A549 (cell line): ENCODE results near the gene TPPP3. TPM values are rescaled to one million over a fixed set of nuclear protein-coding genes. Genes with fewer than 3 reads are reported as not detected.

Source experiments
- ATAC-seq, 2 experiments: fragments of 200-7000 bp in 1 of 2; fragments of >200 bp in 1 of 2; cut with Nextera tagmentation in 1 of 2; cut with Tn5 transposase in 1 of 2; 3 replicates each; pipeline versions ENCODE4 v1.8.0 to v1.9.1; 2018 to 2020; ENCODE audit warnings: mild to moderate bottlenecking in 1 of 2, moderate library complexity in 1 of 2
- CTCF ChIA-PET: fragments of 300-600 bp; sonication (Branson Sonifier 250); formaldehyde crosslinking; extraction: SDS; loops from one replicate; lab custom pipeline; 2021; ENCODE audit warnings: antibody characterized with exemption, inconsistent platforms; lab: Yijun Ruan, JAX
- POLR2A ChIA-PET: fragments of 350-600 bp; formaldehyde crosslinking; extraction: SDS; loops from one replicate; lab custom pipeline; 2021; ENCODE audit warnings: antibody characterized with exemption, inconsistent platforms; lab: Yijun Ruan, JAX
- DNase-seq, 2 experiments: peaks; one replicate each; pipeline versions ENCODE4 v3.0.0 to v3.0.0-alpha.2; 2011 to 2016; ENCODE audit warnings: low read depth in 1 of 2, low spot score in 1 of 2
- FAIRE-seq: peaks from 2 replicates; lab custom pipeline; 2011; peaks lifted over from hg19 to GRCh38; lab: Jason Lieb, UNC
- H3K27ac ChIP-seq, 2 experiments: fragments of >200 bp; sonication (Bioruptor Twin); formaldehyde crosslinking; 3 replicates each; pipeline ENCODE4 v1.5.1; 2016 to 2017
- H3K4me1 ChIP-seq: fragments of >200 bp; sonication (Bioruptor Twin); formaldehyde crosslinking; 3 replicates; pipeline ENCODE4 v1.6.1; 2016
- H3K4me2 ChIP-seq: fragments of >200 bp; sonication (Bioruptor Twin); formaldehyde crosslinking; 3 replicates; pipeline ENCODE4 v1.6.1; 2016
- H3K4me3 ChIP-seq: fragments of >200 bp; sonication (Bioruptor Twin); formaldehyde crosslinking; 3 replicates; pipeline ENCODE4 v1.5.1; 2016
- H3K9me3 ChIP-seq: fragments of >200 bp; sonication (Bioruptor Twin); formaldehyde crosslinking; 3 replicates; pipeline ENCODE4 v1.6.1; 2016
- BHLHE40 ChIP-seq: IDR thresholded peaks from 2 replicates; pipeline ENCODE4 v1.6.1; 2012; ENCODE audit warnings: low read depth, low read length, inconsistent platforms
- CBX8 ChIP-seq: fragments of 200-600 bp; sonication (generic); IDR thresholded peaks from 2 replicates; pipeline ENCODE4 v1.6.1; 2016
- CEBPB ChIP-seq, 2 experiments: fragments of >200 bp in 1 of 2; sonication (Bioruptor Twin) in 1 of 2; formaldehyde crosslinking in 1 of 2; IDR thresholded peaks; 2 replicates each; pipeline ENCODE4 v1.6.1; 2012 to 2016
- CHD2 ChIP-seq: fragments of 150-350 bp; IDR thresholded peaks from 2 replicates; pipeline ENCODE4 v1.6.1; 2014; ENCODE audit warnings: low read length; ENCODE audit not compliant: partially characterized antibody
- EHF ChIP-seq: fragments of 250-450 bp; sonication (Bioruptor Pico); IDR thresholded peaks from 2 replicates; pipeline ENCODE4 v1.5.0; 2020; ENCODE audit warnings: mild to moderate bottlenecking
- EP300 ChIP-seq, 2 experiments: fragments of >200 bp; sonication (Bioruptor Twin); formaldehyde crosslinking; IDR thresholded peaks; 2 replicates in 1 of 2; 3 replicates in 1 of 2; pipeline ENCODE4 v1.6.1; 2016 to 2017
- ESRRA ChIP-seq: fragments of 150-350 bp; IDR thresholded peaks from 2 replicates; pipeline ENCODE4 v1.6.1; 2014; ENCODE audit warnings: mild to moderate bottlenecking, low read length, borderline replicate concordance
- FOSL2 ChIP-seq, 2 experiments: fragments of 450-650 bp in 1 of 2; fragments of >200 bp in 1 of 2; sonication (Bioruptor Twin) in 1 of 2; formaldehyde crosslinking; IDR thresholded peaks; 2 replicates each; pipeline versions ENCODE4 v1.5.0 to v1.6.1; 2016 to 2020; ENCODE audit warnings: mild to moderate bottlenecking in 1 of 2, moderate library complexity in 1 of 2
- HEYL ChIP-seq: fragments of 250-450 bp; sonication (Bioruptor Pico); IDR thresholded peaks from 2 replicates; pipeline ENCODE4 v1.8.0; 2021; ENCODE audit warnings: mild to moderate bottlenecking, moderate library complexity
- HOXA7 ChIP-seq: fragments of 250-450 bp; sonication (Bioruptor Pico); IDR thresholded peaks from 2 replicates; pipeline ENCODE4 v1.5.0; 2020; ENCODE audit warnings: mild to moderate bottlenecking, moderate library complexity
- HOXB5 ChIP-seq: fragments of 250-450 bp; sonication (Bioruptor Pico); IDR thresholded peaks from 2 replicates; pipeline ENCODE4 v1.5.0; 2020; ENCODE audit warnings: mild to moderate bottlenecking, moderate library complexity
- JUN ChIP-seq, 2 experiments: fragments of >200 bp; sonication (Bioruptor Twin); formaldehyde crosslinking; IDR thresholded peaks; 2 replicates in 1 of 2; 3 replicates in 1 of 2; pipeline ENCODE4 v1.6.1; 2016 to 2017
- JUNB ChIP-seq: fragments of >200 bp; sonication (Bioruptor Twin); formaldehyde crosslinking; IDR thresholded peaks from 2 replicates; pipeline ENCODE4 v1.6.1; 2016
- MAZ ChIP-seq: fragments of 150-350 bp; IDR thresholded peaks from 2 replicates; pipeline ENCODE4 v1.6.1; 2014; ENCODE audit warnings: antibody characterized with exemption, low read depth, low read length, borderline replicate concordance
- MYC ChIP-seq: IDR thresholded peaks from 2 replicates; pipeline ENCODE4 v1.6.1; 2012; ENCODE audit warnings: mild to moderate bottlenecking, inconsistent platforms, low read length, improper control_type of control experiment, borderline replicate concordance
- PHF8 ChIP-seq: fragments of 200-600 bp; sonication (generic); IDR thresholded peaks from 2 replicates; pipeline ENCODE4 v1.6.1; 2016; ENCODE audit warnings: low read depth, mild to moderate bottlenecking, antibody characterized with exemption, moderate library complexity, borderline replicate concordance
- POLR2A ChIP-seq: IDR thresholded peaks from 2 replicates; pipeline ENCODE4 v1.6.1; 2012; ENCODE audit warnings: mild to moderate bottlenecking, low read length
- RARB ChIP-seq: fragments of 250-450 bp; sonication (Bioruptor Pico); IDR thresholded peaks from 2 replicates; pipeline ENCODE4 v1.8.0; 2021; ENCODE audit warnings: mild to moderate bottlenecking, moderate library complexity
- RFX5 ChIP-seq: fragments of 450-650 bp; IDR thresholded peaks from 2 replicates; pipeline ENCODE4 v1.7.1; 2014; ENCODE audit warnings: antibody characterized with exemption, mild to moderate bottlenecking, moderate library complexity
- RNF2 ChIP-seq: fragments of 200-600 bp; sonication (generic); IDR thresholded peaks from 2 replicates; pipeline ENCODE4 v1.6.1; 2016; ENCODE audit warnings: low read depth, mild to moderate bottlenecking, antibody characterized with exemption, moderate library complexity, borderline replicate concordance
- SMC3 ChIP-seq: fragments of >200 bp; sonication (Bioruptor Twin); formaldehyde crosslinking; IDR thresholded peaks from 3 replicates; pipeline ENCODE4 v1.6.1; 2018; ENCODE audit warnings: inconsistent platforms
- SREBF2 ChIP-seq: fragments of 450-650 bp; IDR thresholded peaks from 2 replicates; pipeline ENCODE4 v1.6.1; 2014; ENCODE audit warnings: mild to moderate bottlenecking, moderate library complexity
- TFCP2L1 ChIP-seq: fragments of 250-450 bp; sonication (Bioruptor Pico); IDR thresholded peaks from 2 replicates; pipeline ENCODE4 v1.5.0; 2021; ENCODE audit warnings: mild to moderate bottlenecking
- WGBS: methylation state at CpG from one replicate; pipeline ENCODE4 v1.1.6; 2017; ENCODE audit errors: missing lambda C conversion rate; 5-methylcytosine and 5-hydroxymethylcytosine counted together
- polyA plus RNA-seq, 4 experiments: library from polyadenylated mRNA; depleted of rRNA in 3 of 4; stranded (reverse); fragments of >200 nt; fragmentation: RNase III in 1 of 4; extraction: RNeasy Plus Mini Kit Qiagen cat#74134 plus additional on column Dnase treatment in 1 of 4; gene quantifications; 2 replicates in 3 of 4; 3 replicates in 1 of 4; pipeline ENCODE4 v1.2.3, GENCODE V29; 2011 to 2017
- TF ChIP-seq, protein P1 (sequence below): fragments of 250-450 bp; sonication (Bioruptor Pico); IDR thresholded peaks from 2 replicates; pipeline ENCODE4 v1.5.0; 2021; ENCODE audit warnings: mild to moderate bottlenecking, moderate library complexity, borderline replicate concordance
- TF ChIP-seq, protein P2 (sequence below): fragments of >200 bp; sonication (Bioruptor Twin); formaldehyde crosslinking; IDR thresholded peaks from 2 replicates; pipeline ENCODE4 v1.6.1; 2016
- TF ChIP-seq, protein P3 (sequence below): IDR thresholded peaks from 2 replicates; pipeline ENCODE4 v1.6.1; 2012
- TF ChIP-seq, protein P4 (sequence below): IDR thresholded peaks from 2 replicates; pipeline ENCODE4 v1.6.1; 2012
- TF ChIP-seq, protein P5 (sequence below): fragments of >200 bp; sonication (Bioruptor Twin); formaldehyde crosslinking; IDR thresholded peaks from 3 replicates; pipeline ENCODE4 v1.5.1; 2016

The TPPP3 gene
- polyA plus RNA-seq, 2 of the 4 experiments (the other 2 are of a cell fraction), result 9.4 to 10.9 TPM

- ChIA-PET POLR2A (interaction anchor here (0.5 to 0.6 kb wide), 2 partner anchors 14 to 320 kb away, joined by 5 to 7 read pairs; partner anchors contain the start of gene HSD11B2), CTCF (interaction anchor here (0.7 to 4.1 kb wide), 23 partner anchors 9 to 440 kb away, joined by 3 to 52 read pairs (median 4); partner anchors contain the start of genes ATP6V0D1, HSD11B2 and TPPP3)
- no peak overlapping the region for H3K4me3 ChIP-seq
- WGBS, result 56% methylated on average over 2 of the region's 2 CpGs
- TF ChIP-seq ESRRA (no peak), HEYL (no peak), EP300 (IDR thresholded peaks at IDR 0.05) (no peak), JUNB (no peak), EHF (no peak), MYC (no peak), HOXA7 (no peak), MAZ (no peak), RNF2 (no peak), SMC3 (no peak), RARB (no peak), BHLHE40 (no peak), CBX8 (no peak), HOXB5 (CRISPR knock-in tag) (no peak), SREBF2 (no peak), CHD2 (no peak)
- TF ChIP-seq, protein P1, sequence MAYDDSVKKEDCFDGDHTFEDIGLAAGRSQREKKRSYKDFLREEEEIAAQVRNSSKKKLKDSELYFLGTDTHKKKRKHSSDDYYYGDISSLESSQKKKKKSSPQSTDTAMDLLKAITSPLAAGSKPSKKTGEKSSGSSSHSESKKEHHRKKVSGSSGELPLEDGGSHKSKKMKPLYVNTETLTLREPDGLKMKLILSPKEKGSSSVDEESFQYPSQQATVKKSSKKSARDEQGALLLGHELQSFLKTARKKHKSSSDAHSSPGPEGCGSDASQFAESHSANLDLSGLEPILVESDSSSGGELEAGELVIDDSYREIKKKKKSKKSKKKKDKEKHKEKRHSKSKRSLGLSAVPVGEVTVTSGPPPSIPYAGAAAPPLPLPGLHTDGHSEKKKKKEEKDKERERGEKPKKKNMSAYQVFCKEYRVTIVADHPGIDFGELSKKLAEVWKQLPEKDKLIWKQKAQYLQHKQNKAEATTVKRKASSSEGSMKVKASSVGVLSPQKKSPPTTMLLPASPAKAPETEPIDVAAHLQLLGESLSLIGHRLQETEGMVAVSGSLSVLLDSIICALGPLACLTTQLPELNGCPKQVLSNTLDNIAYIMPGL (CRISPR knock-in tag), result no peak
- DNase-seq (no peak), FAIRE-seq (no peak), ATAC-seq (no peak)
- H3K27ac ChIP-seq, result no peak overlapping the region
- H3K4me2 ChIP-seq, result no peak overlapping the region
- peaks cover 8% of the 10 kb centered on the region; the same call in 2 of the 3 replicates for H3K4me1 ChIP-seq
- H3K9me3 ChIP-seq, result no peaks in the 10 kb centered on the region
These were observed 24.2 kb upstream of the TPPP3 start for GRCh38 chr16:67417333-67418061.

DNA sequence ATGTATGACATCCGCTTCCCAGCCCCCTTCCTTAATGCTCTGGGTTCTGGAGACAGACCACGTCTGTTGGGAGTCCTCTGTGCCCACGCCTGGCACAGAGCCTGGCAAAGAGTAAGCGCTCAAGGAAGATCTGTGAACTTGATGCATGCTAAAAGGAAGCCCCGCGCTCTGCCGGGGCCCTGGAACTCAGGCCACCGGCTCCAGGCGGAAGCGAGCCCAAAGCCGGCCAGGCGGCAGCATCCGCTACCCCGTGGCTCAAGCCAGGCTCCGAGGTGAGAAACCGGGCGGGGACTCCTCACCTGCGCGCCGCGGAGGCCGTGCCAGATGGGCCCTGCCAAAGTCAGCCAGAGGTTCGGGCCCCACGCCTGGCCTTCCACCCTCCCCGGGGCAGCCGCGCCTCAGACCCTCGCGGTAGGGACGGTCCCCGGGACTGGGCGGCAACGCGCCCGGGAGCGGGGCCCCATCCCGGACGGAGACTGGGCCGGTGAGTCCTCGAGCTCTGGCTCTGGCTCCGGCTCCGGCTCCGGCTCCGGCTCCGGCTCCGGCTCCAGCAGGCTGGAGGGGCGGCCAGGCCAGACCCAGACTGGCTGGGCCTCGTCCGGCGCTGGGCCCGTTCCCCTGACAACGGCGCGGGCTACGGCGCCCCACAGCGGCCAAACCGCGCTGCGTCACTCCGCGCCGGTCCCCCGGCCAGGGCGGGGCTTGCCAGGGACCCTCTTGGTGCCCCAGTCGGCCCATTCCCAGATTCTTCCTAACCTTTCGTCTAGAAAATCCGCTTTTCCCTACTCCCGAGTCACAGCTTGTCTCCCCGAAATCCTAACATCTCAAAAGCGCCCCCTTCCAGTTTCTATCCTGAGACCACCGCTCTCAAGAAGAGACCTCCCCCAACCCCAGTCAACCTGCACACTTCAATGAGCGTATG, 22.8 kb upstream of the TPPP3 start, which contains the start of gene ZDHHC1:
ZDHHC1 (minus strand) TSS at position 606 of the 922 bp plus-strand sequence. CDS start 8,702 bp downstream, outside the sequence.
- no peak for FAIRE-seq
- peak; percentile 94 to 96 for ATAC-seq
- DNase-seq, result peak; percentile 78 to 89
- WGBS, result 3% methylated on average over 40 of the region's 73 CpGs
- ChIA-PET CTCF (interaction anchor here (0.6 to 4.1 kb wide), 35 partner anchors 9 to 438 kb away, joined by 3 to 52 read pairs (median 4); partner anchors contain the start of genes ATP6V0D1, HSD11B2 and TPPP3), POLR2A (interaction anchor here (0.8 kb wide), 1 partner anchor 12 kb away, joined by 3 read pairs; no protein-coding TSS in a partner anchor)
- H3K27ac ChIP-seq, result peak within 1 kb of the TSS; percentile 91 to 96
- H3K4me2 ChIP-seq, result peak within 1 kb of the TSS; percentile 93
- peaks cover 9% of the 10 kb centered on the region; the same call in 2 of the 3 replicates for H3K4me1 ChIP-seq
- no peaks in the 10 kb centered on the region for H3K9me3 ChIP-seq
- H3K4me3 ChIP-seq, result peak within 1 kb of the TSS; percentile 80
- TF ChIP-seq SMC3 (peak; percentile 68), RFX5 (no peak), TFCP2L1 (CRISPR knock-in tag) (0 out of 2 replicates have a peak, but pooled peaks have one; percentile 31), POLR2A (peak; percentile 49; the same call in 1 of the 2 replicates), FOSL2 (IDR thresholded peaks at IDR 0.05) (no peak), FOSL2 (CRISPR knock-in tag; IDR thresholded peaks at IDR 0.05) (peak; percentile 16; the same call in 1 of the 2 replicates), PHF8 (peak; percentile 96), JUN (IDR thresholded peaks at IDR 0.05) (peak in 1 of 2 experiments; percentile 66; a peak in 4 of 5 replicates), CEBPB (IDR thresholded peaks at IDR 0.05) (no peak)
- TF ChIP-seq, protein P2, sequence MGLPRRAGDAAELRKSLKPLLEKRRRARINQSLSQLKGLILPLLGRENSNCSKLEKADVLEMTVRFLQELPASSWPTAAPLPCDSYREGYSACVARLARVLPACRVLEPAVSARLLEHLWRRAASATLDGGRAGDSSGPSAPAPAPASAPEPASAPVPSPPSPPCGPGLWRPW, result no peak
- TF ChIP-seq, protein P1 (CRISPR knock-in tag), result peak; percentile 94
- TF ChIP-seq, protein P3, sequence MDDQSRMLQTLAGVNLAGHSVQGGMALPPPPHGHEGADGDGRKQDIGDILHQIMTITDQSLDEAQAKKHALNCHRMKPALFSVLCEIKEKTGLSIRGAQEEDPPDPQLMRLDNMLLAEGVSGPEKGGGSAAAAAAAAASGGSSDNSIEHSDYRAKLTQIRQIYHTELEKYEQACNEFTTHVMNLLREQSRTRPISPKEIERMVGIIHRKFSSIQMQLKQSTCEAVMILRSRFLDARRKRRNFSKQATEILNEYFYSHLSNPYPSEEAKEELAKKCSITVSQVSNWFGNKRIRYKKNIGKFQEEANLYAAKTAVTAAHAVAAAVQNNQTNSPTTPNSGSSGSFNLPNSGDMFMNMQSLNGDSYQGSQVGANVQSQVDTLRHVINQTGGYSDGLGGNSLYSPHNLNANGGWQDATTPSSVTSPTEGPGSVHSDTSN, result no peak
- TF ChIP-seq, protein P4, sequence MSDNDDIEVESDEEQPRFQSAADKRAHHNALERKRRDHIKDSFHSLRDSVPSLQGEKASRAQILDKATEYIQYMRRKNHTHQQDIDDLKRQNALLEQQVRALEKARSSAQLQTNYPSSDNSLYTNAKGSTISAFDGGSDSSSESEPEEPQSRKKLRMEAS, result peak; percentile 68
- TF ChIP-seq, protein P5, sequence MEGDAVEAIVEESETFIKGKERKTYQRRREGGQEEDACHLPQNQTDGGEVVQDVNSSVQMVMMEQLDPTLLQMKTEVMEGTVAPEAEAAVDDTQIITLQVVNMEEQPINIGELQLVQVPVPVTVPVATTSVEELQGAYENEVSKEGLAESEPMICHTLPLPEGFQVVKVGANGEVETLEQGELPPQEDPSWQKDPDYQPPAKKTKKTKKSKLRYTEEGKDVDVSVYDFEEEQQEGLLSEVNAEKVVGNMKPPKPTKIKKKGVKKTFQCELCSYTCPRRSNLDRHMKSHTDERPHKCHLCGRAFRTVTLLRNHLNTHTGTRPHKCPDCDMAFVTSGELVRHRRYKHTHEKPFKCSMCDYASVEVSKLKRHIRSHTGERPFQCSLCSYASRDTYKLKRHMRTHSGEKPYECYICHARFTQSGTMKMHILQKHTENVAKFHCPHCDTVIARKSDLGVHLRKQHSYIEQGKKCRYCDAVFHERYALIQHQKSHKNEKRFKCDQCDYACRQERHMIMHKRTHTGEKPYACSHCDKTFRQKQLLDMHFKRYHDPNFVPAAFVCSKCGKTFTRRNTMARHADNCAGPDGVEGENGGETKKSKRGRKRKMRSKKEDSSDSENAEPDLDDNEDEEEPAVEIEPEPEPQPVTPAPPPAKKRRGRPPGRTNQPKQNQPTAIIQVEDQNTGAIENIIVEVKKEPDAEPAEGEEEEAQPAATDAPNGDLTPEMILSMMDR, result peak; percentile 70
